PC-9 (cell line): ENCODE results near the gene PRKCH. TPM values are rescaled to one million over a fixed set of nuclear protein-coding genes. Genes with fewer than 3 reads are reported as not detected.

Source experiments
- BruUV-seq: library from RNA; stranded (reverse); fragments of 400-500 nt; replicated peaks from 2 replicates; lab custom pipeline; 2021; lab: Mats Ljungman, UMichigan
- CTCF ChIA-PET: fragments of 300-600 bp; sonication (Branson Sonifier 250); formaldehyde crosslinking; loops from one replicate; lab custom pipeline; 2022; ENCODE audit warnings: antibody characterized with exemption; lab: Charles Lee
- POLR2A ChIA-PET: fragments of 300-600 bp; sonication (Branson Sonifier 250); formaldehyde crosslinking; loops from one replicate; lab custom pipeline; 2022; ENCODE audit warnings: antibody characterized with exemption; ENCODE audit not compliant: unreplicated experiment; lab: Charles Lee
- DNase-seq, 2 experiments: peaks; one replicate each; pipeline versions ENCODE4 v3.0.0 to v3.0.0-alpha.2; 2015 to 2022; ENCODE audit warnings: mixed read lengths in 1 of 2
- H2AFZ ChIP-seq: fragments of 200-600 bp; sonication (generic); 2 replicates; pipeline ENCODE4 v1.8.1; 2017; ENCODE audit warnings: antibody characterized with exemption
- H3F3A ChIP-seq: fragments of 200-600 bp; sonication (generic); 2 replicates; pipeline ENCODE4 v1.8.1; 2017; ENCODE audit warnings: antibody characterized with exemption, mild to moderate bottlenecking, low read depth; ENCODE audit not compliant: insufficient read depth
- H3K27ac ChIP-seq: fragments of 200-600 bp; sonication (generic); 2 replicates; pipeline ENCODE4 v1.6.1; 2016; ENCODE audit warnings: mixed run types
- H3K27me3 ChIP-seq: fragments of 200-600 bp; sonication (generic); 2 replicates; pipeline ENCODE4 v1.6.1; 2016; ENCODE audit warnings: low read depth, mixed run types; ENCODE audit not compliant: insufficient read depth
- H3K36me3 ChIP-seq: fragments of 200-600 bp; sonication (generic); 2 replicates; pipeline ENCODE4 v1.6.1; 2016; ENCODE audit warnings: low read depth, mixed run types
- H3K4me1 ChIP-seq: fragments of 200-600 bp; sonication (generic); replicated peaks from 2 replicates; pipeline ENCODE4 v1.6.1; 2016; ENCODE audit warnings: mixed run types; ENCODE audit not compliant: insufficient read depth
- H3K4me2 ChIP-seq: fragments of 200-600 bp; sonication (generic); 2 replicates; pipeline ENCODE4 v1.6.1; 2017; ENCODE audit warnings: mixed run types
- H3K4me3 ChIP-seq: fragments of 200-600 bp; sonication (generic); 2 replicates; pipeline ENCODE4 v1.6.1; 2016; ENCODE audit warnings: mixed run types
- H3K79me2 ChIP-seq: fragments of 200-600 bp; sonication (generic); 2 replicates; pipeline ENCODE4 v1.6.1; 2017; ENCODE audit warnings: low read depth, mixed run types
- H3K9me2 ChIP-seq: fragments of 200-600 bp; sonication (generic); 2 replicates; pipeline ENCODE4 v1.8.1; 2017; ENCODE audit warnings: mild to moderate bottlenecking; ENCODE audit not compliant: insufficient read depth
- H3K9me3 ChIP-seq: fragments of 200-600 bp; sonication (generic); 2 replicates; pipeline ENCODE4 v1.8.1; 2016; ENCODE audit warnings: low read depth; ENCODE audit not compliant: insufficient read depth
- H4K20me1 ChIP-seq: fragments of 200-600 bp; sonication (generic); 2 replicates; pipeline ENCODE4 v1.8.1; 2017; ENCODE audit not compliant: insufficient read depth
- CTCF ChIP-seq: fragments of 200-600 bp; sonication (generic); conservative IDR thresholded peaks from 2 replicates; pipeline ENCODE4 v1.6.1; 2017; ENCODE audit warnings: mixed run types, antibody characterized with exemption, mild to moderate bottlenecking, moderate library complexity
- EZH2 ChIP-seq: fragments of 200-600 bp; sonication (generic); IDR thresholded peaks from 2 replicates; pipeline ENCODE4 v1.8.0; 2017; ENCODE audit warnings: antibody characterized with exemption, low read depth
- intact Hi-C: fragments of 100-400 bp; cut with micrococcal nuclease; formaldehyde crosslinking; loops from one replicate; pipeline ENCODE4 v1.10.0; 2022; ENCODE audit not compliant: unreplicated experiment
- total RNA-seq: library from RNA; stranded (reverse); gene quantifications from 2 replicates; pipeline ENCODE4 v1.2.3, GENCODE V29; 2021

Gene PRKCH
- total RNA-seq, 1 experiment from 2014 or later, result 32.4 TPM

- TF ChIP-seq EZH2, result no peak
- TF ChIP-seq CTCF, result no peak
- H3K9me3 ChIP-seq, result no peaks in the 10 kb centered on the region
- BruUV-seq, result no TSS peak
- no peaks in the 10 kb centered on the region for H3K79me2 ChIP-seq
- no peaks in the 10 kb centered on the region for H3K9me2 ChIP-seq
- no peak for DNase-seq
- H3K4me1 ChIP-seq, result no peaks in the 10 kb centered on the region
- H3K36me3 ChIP-seq, result peaks cover 9% of the 10 kb centered on the region; the same call in 1 of the 2 replicates
- H2AFZ ChIP-seq, result no peak overlapping the region
- POLR2A ChIA-PET, result no interaction called here
- H3K4me2 ChIP-seq, result no peak overlapping the region
- no peak overlapping the region for H3K27ac ChIP-seq
- intact Hi-C loops, result no loop called here
- CTCF ChIA-PET, result interaction anchor here (0.6 kb wide), 1 partner anchor 162 kb away, joined by 8 read pairs; no protein-coding TSS in a partner anchor
- H3K27me3 ChIP-seq, result no peaks in the 10 kb centered on the region
- no peaks in the 10 kb centered on the region for H4K20me1 ChIP-seq
- H3K4me3 ChIP-seq, result no peak overlapping the region
- peaks cover 7% of the 10 kb centered on the region; the same call in 1 of the 2 replicates for H3F3A ChIP-seq
These were observed 131.9 kb downstream of the PRKCH start for GRCh38 chr14:61453103-61453767.

GRCh38 chr14:61454545-61454944 is 133.2 kb downstream of the PRKCH start:
- H3K9me3 ChIP-seq, result no peaks in the 10 kb centered on the region
- H2AFZ ChIP-seq, result no peak overlapping the region
- TF ChIP-seq CTCF (no peak), EZH2 (no peak)
- POLR2A ChIA-PET, result no interaction called here
- H3K27ac ChIP-seq, result no peak overlapping the region
- H3F3A ChIP-seq, result peaks cover 7% of the 10 kb centered on the region; the same call in 1 of the 2 replicates
- DNase-seq, result no peak
- BruUV-seq, result no TSS peak
- no peaks in the 10 kb centered on the region for H4K20me1 ChIP-seq
- no peaks in the 10 kb centered on the region for H3K4me1 ChIP-seq
- H3K27me3 ChIP-seq, result no peaks in the 10 kb centered on the region
- H3K4me3 ChIP-seq, result no peak overlapping the region
- peaks cover 12% of the 10 kb centered on the region; the same call in 1 of the 2 replicates for H3K36me3 ChIP-seq
- no peaks in the 10 kb centered on the region for H3K79me2 ChIP-seq
- no peak overlapping the region for H3K4me2 ChIP-seq
- intact Hi-C loops, result no loop called here
- CTCF ChIA-PET, result interaction anchor here (0.6 kb wide), 1 partner anchor 167 kb away, joined by 3 read pairs; no protein-coding TSS in a partner anchor
- no peaks in the 10 kb centered on the region for H3K9me2 ChIP-seq

- H3K9me3 ChIP-seq, result no peaks in the 10 kb centered on the region
- no TSS peak for BruUV-seq
- H3F3A ChIP-seq, result peaks cover 9% of the 10 kb centered on the region; the same call in 1 of the 2 replicates
- no peak for DNase-seq
- H3K79me2 ChIP-seq, result no peaks in the 10 kb centered on the region
- H3K4me1 ChIP-seq, result 0 out of 2 replicates have a peak, but pooled peaks cover under 1% of the 10 kb centered on the region
- no peak overlapping the region for H3K4me2 ChIP-seq
- no peaks in the 10 kb centered on the region for H3K27me3 ChIP-seq
- TF ChIP-seq EZH2, result no peak
- no peak for TF ChIP-seq CTCF
- H3K4me3 ChIP-seq, result no peak overlapping the region
- no peaks in the 10 kb centered on the region for H3K9me2 ChIP-seq
- H3K36me3 ChIP-seq, result peaks cover 14% of the 10 kb centered on the region
- no peak overlapping the region for H2AFZ ChIP-seq
- POLR2A ChIA-PET, result no interaction called here
- intact Hi-C loops, result no loop called here
- no peaks in the 10 kb centered on the region for H4K20me1 ChIP-seq
- CTCF ChIA-PET, result interaction anchor here (0.7 to 0.8 kb wide), 2 partner anchors 87 to 737 kb away, joined by 3 to 4 read pairs; no protein-coding TSS in a partner anchor
- no peak overlapping the region for H3K27ac ChIP-seq
These were observed 134.0 kb downstream of the PRKCH start for GRCh38 chr14:61455351-61455750.
